Thyroid gland (tissue), 4 donors: ENCODE data around the gene GTF3C5. TPM values are rescaled to one million over a fixed set of nuclear protein-coding genes. Genes with fewer than 3 reads are reported as not detected.
A peak's percentile ranks its signal among the peaks of the same experiment; 100 is the strongest.

Experiments
- DNase-seq, 2 donors: peaks; one replicate each; pipeline ENCODE4 v3.0.0-alpha.2; 2019
- H3K27ac ChIP-seq, 3 donors: fragments of 200-600 bp; sonication (generic); 1 replicate in 2 of 3; 2 replicates in 1 of 3; pipeline ENCODE4 v1.5.1; 2016 to 2019; ENCODE audit warnings: mild to moderate bottlenecking in 1 of 3, moderate library complexity in 1 of 3
- H3K27me3 ChIP-seq: fragments of 200-600 bp; sonication (generic); one replicate; pipeline ENCODE4 v1.5.1; 2019
- H3K36me3 ChIP-seq, 2 donors: fragments of 200-600 bp; sonication (generic); one replicate each; pipeline ENCODE4 v1.5.1; 2016 to 2019
- H3K4me1 ChIP-seq, 2 donors: fragments of 200-600 bp; sonication (generic); one replicate each; pipeline ENCODE4 v1.5.1; 2017 to 2019
- H3K4me3 ChIP-seq, 3 donors: fragments of 200-600 bp; sonication (generic); replicated peaks in 1 of 3; 1 replicate in 2 of 3; 2 replicates in 1 of 3; pipeline ENCODE4 v1.5.1; 2016; ENCODE audit warnings: mild to moderate bottlenecking in 1 of 3
- H3K9me3 ChIP-seq: fragments of 200-600 bp; sonication (generic); one replicate; pipeline ENCODE4 v1.5.1; 2017
- POLR2A ChIP-seq, 2 donors: fragments of 450-650 bp; IDR thresholded peaks; one replicate each; pipeline ENCODE4 v1.6.1; 2017; ENCODE audit warnings: antibody characterized with exemption in 2 of 2, mild to moderate bottlenecking in 2 of 2, moderate library complexity in 1 of 2
- WGBS, 2 donors: methylation state at CpG; one replicate each; pipeline ENCODE4 v1.1.5; 2017; 5-methylcytosine and 5-hydroxymethylcytosine counted together
- intact Hi-C: fragments of 100-400 bp; cut with DNase I; formaldehyde crosslinking; loops from one replicate; pipeline ENCODE4 v1.15.1; 2023
- total RNA-seq, 4 donors: library from RNA; depleted of rRNA; stranded (reverse); fragments of >200 nt; gene quantifications; one replicate each; pipeline ENCODE4 v1.2.3, GENCODE V29; 2016
- TF ChIP-seq, protein P1 (sequence below), 6 experiments: fragments of 200-600 bp in 3 of 6; fragments of 450-650 bp in 3 of 6; sonication (generic) in 3 of 6; IDR thresholded peaks; one replicate each; pipeline ENCODE4 v1.5.1; 2016 to 2019; ENCODE audit warnings: antibody characterized with exemption in 6 of 6, mild to moderate bottlenecking in 2 of 6, inconsistent platforms in 1 of 6, moderate library complexity in 1 of 6

Gene GTF3C5
- total RNA-seq, 4 donors from 2014 or later = 49.3 to 69.0 (median 56.8) TPM

GRCh38 chr9:133102190-133103021, 71.6 kb downstream of the GTF3C5 start:
- H3K4me3 ChIP-seq = no peak overlapping the region
- TF ChIP-seq POLR2A (IDR thresholded peaks at IDR 0.05) = no peak
- TF ChIP-seq, protein P1, sequence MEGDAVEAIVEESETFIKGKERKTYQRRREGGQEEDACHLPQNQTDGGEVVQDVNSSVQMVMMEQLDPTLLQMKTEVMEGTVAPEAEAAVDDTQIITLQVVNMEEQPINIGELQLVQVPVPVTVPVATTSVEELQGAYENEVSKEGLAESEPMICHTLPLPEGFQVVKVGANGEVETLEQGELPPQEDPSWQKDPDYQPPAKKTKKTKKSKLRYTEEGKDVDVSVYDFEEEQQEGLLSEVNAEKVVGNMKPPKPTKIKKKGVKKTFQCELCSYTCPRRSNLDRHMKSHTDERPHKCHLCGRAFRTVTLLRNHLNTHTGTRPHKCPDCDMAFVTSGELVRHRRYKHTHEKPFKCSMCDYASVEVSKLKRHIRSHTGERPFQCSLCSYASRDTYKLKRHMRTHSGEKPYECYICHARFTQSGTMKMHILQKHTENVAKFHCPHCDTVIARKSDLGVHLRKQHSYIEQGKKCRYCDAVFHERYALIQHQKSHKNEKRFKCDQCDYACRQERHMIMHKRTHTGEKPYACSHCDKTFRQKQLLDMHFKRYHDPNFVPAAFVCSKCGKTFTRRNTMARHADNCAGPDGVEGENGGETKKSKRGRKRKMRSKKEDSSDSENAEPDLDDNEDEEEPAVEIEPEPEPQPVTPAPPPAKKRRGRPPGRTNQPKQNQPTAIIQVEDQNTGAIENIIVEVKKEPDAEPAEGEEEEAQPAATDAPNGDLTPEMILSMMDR (IDR thresholded peaks at IDR 0.05) = no peak
- peaks cover 62 to 68% of the 10 kb centered on the region in 2 donors for H3K36me3 ChIP-seq
- H3K9me3 ChIP-seq = no peaks in the 10 kb centered on the region
- no peaks in the 10 kb centered on the region for H3K27me3 ChIP-seq
- WGBS, 2 donors = 91 to 100% methylated on average over 5 to 16 of the region's 21 CpGs
- H3K27ac ChIP-seq = no peak overlapping the region
- DNase-seq = no peak
- intact Hi-C loops = loop anchor here (1.0 kb wide), 1 partner anchor 45 kb away; no protein-coding TSS in a partner anchor
- no peaks in the 10 kb centered on the region for H3K4me1 ChIP-seq

- peak; percentile 64 to 68 for DNase-seq
- H3K27ac ChIP-seq = no peak overlapping the region
- H3K4me1 ChIP-seq = no peaks in the 10 kb centered on the region
- peaks cover 64 to 67% of the 10 kb centered on the region in 2 donors for H3K36me3 ChIP-seq
- no peaks in the 10 kb centered on the region for H3K27me3 ChIP-seq
- WGBS, 2 donors = 50 to 68% methylated on average over 9 to 11 of the region's 14 CpGs
- no peak overlapping the region for H3K4me3 ChIP-seq
- TF ChIP-seq POLR2A (IDR thresholded peaks at IDR 0.05) = no peak
- TF ChIP-seq, protein P1 (IDR thresholded peaks at IDR 0.05) = peak; percentile 93 to 98 (median 96)
- H3K9me3 ChIP-seq = no peaks in the 10 kb centered on the region
- intact Hi-C loops = loop anchor here (1.0 kb wide), 1 partner anchor 44 kb away; no protein-coding TSS in a partner anchor
Measured at GRCh38 chr9:133103183-133103986, 72.6 kb downstream of the GTF3C5 start.

- no peak for DNase-seq
Measured at GRCh38 chr9:133103987-133104505, 73.2 kb downstream of the GTF3C5 start.

GRCh38 chr9:133104718-133105460, 74.1 kb downstream of the GTF3C5 start:
- intact Hi-C loops = no loop called here

More at GRCh38 chr9:133103987-133104505, 73.2 kb downstream of the GTF3C5 start:
- H3K9me3 ChIP-seq = no peaks in the 10 kb centered on the region
- no peaks in the 10 kb centered on the region for H3K27me3 ChIP-seq
- H3K4me3 ChIP-seq = no peak overlapping the region
- H3K27ac ChIP-seq = no peak overlapping the region
- intact Hi-C loops = loop anchor here (1.0 kb wide), 1 partner anchor 43 kb away; no protein-coding TSS in a partner anchor
- H3K4me1 ChIP-seq = no peaks in the 10 kb centered on the region
- WGBS, 2 donors = 91 to 94% methylated on average over 7 to 12 of the region's 12 CpGs
- TF ChIP-seq, protein P1 (IDR thresholded peaks at IDR 0.05) = no peak
- TF ChIP-seq POLR2A (IDR thresholded peaks at IDR 0.05) = no peak
- peaks cover 62 to 65% of the 10 kb centered on the region in 2 donors for H3K36me3 ChIP-seq

More at GRCh38 chr9:133104718-133105460, 74.1 kb downstream of the GTF3C5 start:
- Histone ChIP-seq H3K9me3 (no peaks in the 10 kb centered on the region), H3K4me1 (no peaks in the 10 kb centered on the region), H3K27me3 (no peaks in the 10 kb centered on the region), H3K4me3 (no peak overlapping the region), H3K27ac (no peak overlapping the region), H3K36me3 (peaks cover 62 to 69% of the 10 kb centered on the region in 2 donors)
- 88 to 89% methylated on average over 8 of the region's 15 CpGs for WGBS, 2 donors
- TF ChIP-seq POLR2A (IDR thresholded peaks at IDR 0.05) = no peak
- TF ChIP-seq, protein P1 (IDR thresholded peaks at IDR 0.05) = no peak
- no peak for DNase-seq
